VCaP (cell line): Measurements from ENCODE around the gene PYY.
"Not testable (repeated sequence)": the region's sequence is repeated elsewhere in the genome, so short reads cannot be mapped to it uniquely, and the experiment has no call there.

Experiments used
- H3K27ac ChIP-seq: fragments of 450-650 bp; 2 replicates; pipeline ENCODE4 v1.5.1; 2017
- CTCF ChIP-seq: fragments of 450-650 bp; conservative IDR thresholded peaks from 2 replicates; pipeline ENCODE4 v1.5.1; 2017; ENCODE audit warnings: mild to moderate bottlenecking, moderate library complexity

Gene PYY

GRCh38 chr17:43976963-43977837 is 23.5 kb upstream of the PYY start:
- no peak for TF ChIP-seq CTCF
- H3K27ac ChIP-seq: no peak overlapping the region

- no peak overlapping the region for H3K27ac ChIP-seq
- no peak for TF ChIP-seq CTCF
These were observed 22.2 kb upstream of the PYY start for GRCh38 chr17:43975898-43976297.

- no peak for TF ChIP-seq CTCF
- H3K27ac ChIP-seq: no peak overlapping the region
These were observed 20.9 kb upstream of the PYY start for GRCh38 chr17:43974382-43975266.

GRCh38 chr17:43972444-43973212 is 18.9 kb upstream of the PYY start:
- not testable (repeated sequence) for H3K27ac ChIP-seq

- not testable (repeated sequence) for H3K27ac ChIP-seq
These were observed 17.7 kb upstream of the PYY start for GRCh38 chr17:43971436-43971835.

GRCh38 chr17:43970366-43970765 is 16.6 kb upstream of the PYY start:
- no peak overlapping the region for H3K27ac ChIP-seq
- no peak for TF ChIP-seq CTCF

DNA sequence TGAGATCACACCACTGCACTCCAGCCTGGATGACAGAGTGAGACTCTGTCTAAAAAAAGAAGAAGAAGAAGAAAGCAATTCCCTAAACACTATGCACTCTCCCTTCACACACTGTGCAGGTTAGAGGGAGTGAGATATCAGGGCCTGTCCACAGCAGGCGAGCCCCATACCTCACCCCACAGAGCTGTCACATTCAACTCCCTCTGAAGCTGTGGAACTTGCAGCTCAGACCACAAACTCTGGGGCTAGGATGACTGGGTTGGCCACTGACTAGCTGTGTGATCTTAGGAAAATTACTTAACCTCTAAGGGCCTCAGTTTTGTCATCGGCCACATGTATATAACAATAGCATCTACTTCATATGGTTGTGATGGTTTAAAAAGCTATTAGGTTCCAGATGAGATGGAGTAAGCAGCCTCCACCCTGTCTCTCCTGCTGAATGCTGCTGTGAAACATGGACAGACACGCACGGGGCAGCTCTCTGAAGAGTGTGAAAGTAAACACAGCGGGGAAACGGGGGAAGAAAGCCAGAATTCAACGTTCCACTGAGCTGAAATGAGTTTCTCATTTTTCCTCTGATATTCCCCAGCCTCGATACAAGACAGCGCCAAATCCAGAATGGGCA is 13.6 kb upstream of the PYY start:
- H3K27ac ChIP-seq: no peak overlapping the region
- TF ChIP-seq CTCF: no peak

- no peak overlapping the region for H3K27ac ChIP-seq
- TF ChIP-seq CTCF: no peak
These were observed 12.5 kb upstream of the PYY start for GRCh38 chr17:43966276-43966675.
